CD4-positive, alpha-beta T cell treated with Interleukin-15 for 1 hour (primary cell): Measurements from ENCODE around the gene TM4SF18.
"Not testable (repeated sequence)": the region's sequence is repeated elsewhere in the genome, so short reads cannot be mapped to it uniquely, and the experiment has no call there.

Experiments
- DNase-seq: peaks from one replicate; pipeline ENCODE4 v3.0.0-alpha.2; 2020

Gene TM4SF18

GRCh38 chr3:149368201-149368673 is 34.8 kb upstream of the TM4SF18 start:
- no peak for DNase-seq

- no peak for DNase-seq
Measured at GRCh38 chr3:149366941-149367840, 33.8 kb upstream of the TM4SF18 start.

GRCh38 chr3:149366031-149366430 is 32.6 kb upstream of the TM4SF18 start:
- no peak for DNase-seq

- DNase-seq: no peak
Measured at GRCh38 chr3:149364624-149365023, 31.2 kb upstream of the TM4SF18 start.

- no peak for DNase-seq
Measured at GRCh38 chr3:149363053-149363452, 29.6 kb upstream of the TM4SF18 start.

- DNase-seq: no peak
Measured at GRCh38 chr3:149362366-149362765, 28.9 kb upstream of the TM4SF18 start.

- no peak for DNase-seq
Measured at GRCh38 chr3:149356630-149357029, 23.2 kb upstream of the TM4SF18 start.

- DNase-seq: no peak
Measured at GRCh38 chr3:149356044-149356592, 22.7 kb upstream of the TM4SF18 start.

- DNase-seq: no peak
Measured at GRCh38 chr3:149353581-149354184, 20.2 kb upstream of the TM4SF18 start.

GRCh38 chr3:149352556-149352955 is 19.1 kb upstream of the TM4SF18 start:
- peak; percentile 20 for DNase-seq

- no peak for DNase-seq
Measured at GRCh38 chr3:149343951-149344350, 10.5 kb upstream of the TM4SF18 start.

- DNase-seq: no peak
Measured at GRCh38 chr3:149342413-149343380, 9.3 kb upstream of the TM4SF18 start.

GRCh38 chr3:149340310-149340933 is 7.0 kb upstream of the TM4SF18 start:
- DNase-seq: no peak

GRCh38 chr3:149339931-149340309 is 6.5 kb upstream of the TM4SF18 start:
- DNase-seq: peak; percentile 38

- not testable (repeated sequence) for DNase-seq
Measured at GRCh38 chr3:149337486-149337885, 4.0 kb upstream of the TM4SF18 start.

- DNase-seq: no peak
Measured at GRCh38 chr3:149336925-149337324, 3.5 kb upstream of the TM4SF18 start.

GRCh38 chr3:149332771-149333170 is 665 bp downstream of the TM4SF18 start:
- no peak for DNase-seq

- DNase-seq: no peak
Measured at GRCh38 chr3:149332227-149332765, 1.1 kb downstream of the TM4SF18 start.

- no peak for DNase-seq
Measured at GRCh38 chr3:149331396-149331795, 2.0 kb downstream of the TM4SF18 start.

- no peak for DNase-seq
Measured at GRCh38 chr3:149330609-149331331, 2.7 kb downstream of the TM4SF18 start.

- DNase-seq: no peak
Measured at GRCh38 chr3:149327156-149327555, 6.3 kb downstream of the TM4SF18 start.
